HG03025 (cell line): Measurements from ENCODE around the gene FER.
A peak's percentile ranks its signal among the peaks of the same experiment; 100 is the strongest.
"Not testable (repeated sequence)": the region's sequence is repeated elsewhere in the genome, so short reads cannot be mapped to it uniquely, and the experiment has no call there.

Experiments
- ATAC-seq: cut with Tn5 transposase; IDR thresholded peaks from one replicate; pipeline ENCODE4 v1.9.1; 2021; ENCODE audit warnings: mild to moderate bottlenecking, moderate library complexity; ENCODE audit not compliant: unreplicated experiment, low FRiP score

Gene FER

DNA sequence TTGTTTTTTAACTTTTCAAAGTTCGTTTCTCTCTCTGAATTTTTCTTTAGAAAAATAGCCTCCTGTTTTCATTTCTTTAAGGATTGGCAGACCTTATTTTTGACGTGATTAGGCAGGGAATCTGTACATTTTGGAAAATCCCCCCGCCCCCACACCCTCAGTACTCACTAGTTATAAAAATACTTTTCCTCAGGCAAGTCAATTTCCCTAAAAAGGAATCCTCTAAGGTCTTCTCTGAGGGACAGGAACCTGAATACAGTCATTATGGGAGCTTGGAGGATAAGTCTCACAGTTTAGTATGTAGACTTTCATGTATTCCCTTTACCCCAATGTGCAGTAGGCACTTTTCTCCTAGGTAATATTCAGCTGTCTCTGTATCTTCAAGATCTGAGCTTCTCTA lies 3.9 kb upstream of the FER start:
- ATAC-seq = no peak

DNA sequence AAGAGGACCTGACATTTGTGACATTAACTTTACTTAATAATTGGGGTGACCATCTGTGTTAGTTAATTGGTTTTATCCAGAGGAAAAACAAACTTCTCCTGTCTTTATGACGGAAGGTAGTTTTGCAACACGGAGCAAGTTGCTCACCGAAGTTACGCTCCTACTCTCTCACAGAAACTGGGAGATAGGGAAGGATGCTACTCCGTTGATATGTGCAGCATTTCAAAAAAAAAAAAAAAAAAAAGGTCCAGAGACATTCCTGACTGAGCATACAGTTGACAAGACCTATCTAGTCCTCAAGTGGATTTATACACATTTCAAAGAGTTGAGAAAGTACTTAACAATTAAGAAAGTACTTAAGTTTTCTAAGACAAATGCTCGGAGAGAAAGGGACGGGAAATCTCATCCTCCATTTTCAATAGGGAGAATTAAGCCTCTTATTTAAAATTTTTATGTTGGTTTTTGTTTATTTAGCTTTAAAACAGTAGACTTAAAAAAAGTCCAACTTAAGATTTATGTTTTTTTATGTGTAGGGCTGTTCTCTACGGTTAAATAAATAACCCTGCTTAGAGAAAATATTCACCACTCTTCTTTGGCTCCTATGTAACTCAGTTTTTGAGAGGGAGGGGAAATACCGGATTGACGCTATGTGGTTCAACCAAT lies 455 bp upstream of the FER start:
- ATAC-seq = no peak

DNA sequence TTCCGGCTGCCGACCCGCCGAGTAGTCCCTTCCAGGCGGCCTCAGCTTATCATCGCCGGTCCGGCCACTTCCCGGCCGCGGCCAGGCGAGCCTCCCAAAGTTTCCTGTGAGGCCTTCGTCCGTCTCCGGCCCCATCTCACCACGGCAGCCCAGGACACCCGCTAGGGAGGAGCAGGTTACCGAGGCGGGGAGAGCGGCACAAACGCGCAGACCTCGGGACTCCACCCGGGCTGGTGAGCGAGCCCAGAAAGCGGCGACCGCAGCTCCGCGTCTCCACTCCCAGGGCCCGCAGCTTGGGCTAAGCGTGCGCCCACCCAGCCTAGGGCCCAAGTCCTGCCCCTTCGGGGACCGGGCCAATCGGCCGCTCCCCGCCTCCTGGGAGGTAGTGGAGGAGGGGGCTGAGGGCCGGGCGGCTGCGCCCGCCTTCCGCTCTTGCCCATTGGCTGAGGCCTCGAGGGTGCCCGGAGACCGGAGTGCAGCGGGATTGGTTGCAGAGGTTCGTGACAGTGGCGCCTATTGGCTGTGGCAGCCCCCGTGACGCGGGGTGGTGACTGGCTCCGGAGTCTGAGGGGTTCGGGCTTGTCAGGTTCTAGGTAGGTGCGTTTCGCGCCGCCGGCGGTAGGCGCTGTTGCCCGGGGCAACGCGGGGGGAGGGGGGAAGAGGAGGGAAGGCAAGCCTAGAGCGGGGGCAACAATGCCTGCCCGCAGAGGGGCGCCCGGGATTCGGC lies 867 bp downstream of the FER start:
- ATAC-seq = peak; percentile 98

DNA sequence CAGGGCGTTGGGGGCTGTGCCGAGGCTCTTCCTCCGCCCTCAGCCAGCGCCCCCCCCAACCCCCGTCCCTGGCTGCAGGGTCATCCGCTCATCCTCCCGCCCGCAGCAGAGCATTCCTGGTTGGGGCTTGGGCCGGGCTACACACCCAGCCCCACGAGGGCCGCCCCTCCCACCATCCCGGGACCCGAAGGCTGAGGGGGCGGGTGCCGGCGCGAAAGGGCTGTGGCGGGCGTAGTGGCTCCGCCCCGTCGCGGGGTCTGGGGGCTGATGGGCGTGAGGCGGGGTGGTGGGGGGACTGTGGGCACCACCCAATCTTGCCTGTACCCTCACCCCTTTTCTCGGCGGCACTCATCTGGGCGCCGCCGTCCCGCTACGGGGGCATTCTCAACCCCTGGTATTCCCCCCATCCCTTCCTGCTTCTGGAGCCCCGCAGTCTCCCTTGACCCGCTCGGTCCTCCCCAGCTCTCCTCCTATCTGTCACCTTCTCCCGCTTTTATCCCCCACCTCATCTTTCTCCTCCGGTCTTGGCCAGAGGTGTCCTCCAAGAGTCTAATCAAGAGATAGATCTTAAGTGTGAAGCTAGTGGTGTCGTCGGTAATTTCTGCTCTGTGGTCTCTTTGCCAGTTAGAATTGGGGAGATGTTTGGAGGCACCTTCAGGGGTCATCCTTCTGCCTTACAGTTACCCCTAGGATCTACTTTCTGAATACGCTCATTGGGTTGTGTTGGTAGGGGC lies 1.6 kb downstream of the FER start:
- ATAC-seq = peak; percentile 39

DNA sequence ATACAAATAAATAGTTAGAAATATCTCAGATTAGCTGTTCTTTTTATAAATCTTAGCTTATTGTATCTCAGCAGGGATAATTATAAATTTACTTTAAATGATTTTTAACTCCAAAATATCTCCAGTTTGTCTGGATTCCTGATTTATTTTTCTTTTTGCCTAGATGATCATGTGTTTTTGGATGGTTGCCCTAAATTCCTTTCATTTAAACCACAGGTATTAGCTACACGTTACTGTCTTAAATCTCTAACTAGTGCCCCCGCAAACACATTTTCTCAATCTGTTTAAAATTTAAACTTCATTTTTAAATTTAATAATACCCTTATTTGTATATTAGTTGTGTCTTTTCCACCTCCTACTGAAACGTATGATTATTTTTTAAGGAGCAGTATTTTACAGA lies 5.6 kb downstream of the FER start:
- ATAC-seq = no peak

DNA sequence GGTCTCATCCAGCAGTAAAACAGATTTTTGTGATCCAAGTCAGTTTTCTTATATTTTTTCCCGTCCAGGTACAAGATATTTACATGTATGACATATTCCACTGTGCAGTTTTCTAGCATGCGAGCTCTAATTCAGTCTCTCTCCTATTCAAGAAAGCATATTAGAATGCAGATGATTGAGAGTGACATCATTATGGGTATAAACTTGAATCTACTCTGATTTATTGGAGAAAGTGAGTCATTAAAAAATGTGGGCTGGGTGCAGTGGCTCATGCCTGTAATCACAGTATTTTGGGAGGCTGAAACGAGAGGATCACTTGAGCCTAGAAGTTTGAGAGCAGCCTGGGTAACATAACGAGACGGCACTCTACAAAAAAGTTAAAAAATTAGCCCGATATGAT lies 6.2 kb downstream of the FER start:
- no peak for ATAC-seq

DNA sequence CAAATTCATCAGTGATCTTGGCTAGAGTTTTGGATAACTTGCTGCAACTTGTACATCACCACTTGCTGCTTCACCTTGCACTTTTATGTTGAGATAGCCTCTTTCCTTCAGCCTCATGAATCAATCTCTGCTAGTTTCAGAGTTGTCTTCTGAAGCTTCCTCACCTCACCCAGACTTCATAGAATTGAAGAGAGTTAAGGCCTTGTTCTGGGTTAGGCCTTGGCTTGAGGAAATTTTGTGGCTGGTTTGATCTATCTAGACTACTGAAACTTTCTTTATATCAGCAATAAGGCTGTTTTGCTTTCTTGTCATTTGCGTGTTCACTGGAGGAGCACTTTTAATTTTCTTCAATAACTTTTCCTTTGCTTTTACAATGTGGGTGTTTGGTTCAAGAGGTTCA lies 12.8 kb downstream of the FER start:
- ATAC-seq = no peak

DNA sequence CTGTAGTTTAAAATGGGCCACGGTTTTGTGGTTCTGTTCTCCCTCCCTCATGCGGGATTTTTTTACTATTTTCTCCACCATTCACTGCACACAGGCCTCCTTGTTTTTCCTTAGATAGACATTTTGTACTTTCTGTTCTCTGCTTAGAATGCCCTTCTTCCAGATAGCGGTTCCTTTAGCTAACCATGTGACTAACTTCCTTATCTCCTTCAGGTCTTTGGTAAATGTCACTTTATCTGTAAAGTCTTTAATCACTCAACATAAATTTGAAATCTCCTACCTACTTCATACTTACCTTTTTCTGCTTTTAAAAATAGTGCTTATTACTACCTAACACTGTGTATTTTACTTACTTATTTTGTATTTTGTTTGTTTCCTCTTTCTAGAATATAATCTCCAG lies 15.0 kb downstream of the FER start:
- no peak for ATAC-seq

DNA sequence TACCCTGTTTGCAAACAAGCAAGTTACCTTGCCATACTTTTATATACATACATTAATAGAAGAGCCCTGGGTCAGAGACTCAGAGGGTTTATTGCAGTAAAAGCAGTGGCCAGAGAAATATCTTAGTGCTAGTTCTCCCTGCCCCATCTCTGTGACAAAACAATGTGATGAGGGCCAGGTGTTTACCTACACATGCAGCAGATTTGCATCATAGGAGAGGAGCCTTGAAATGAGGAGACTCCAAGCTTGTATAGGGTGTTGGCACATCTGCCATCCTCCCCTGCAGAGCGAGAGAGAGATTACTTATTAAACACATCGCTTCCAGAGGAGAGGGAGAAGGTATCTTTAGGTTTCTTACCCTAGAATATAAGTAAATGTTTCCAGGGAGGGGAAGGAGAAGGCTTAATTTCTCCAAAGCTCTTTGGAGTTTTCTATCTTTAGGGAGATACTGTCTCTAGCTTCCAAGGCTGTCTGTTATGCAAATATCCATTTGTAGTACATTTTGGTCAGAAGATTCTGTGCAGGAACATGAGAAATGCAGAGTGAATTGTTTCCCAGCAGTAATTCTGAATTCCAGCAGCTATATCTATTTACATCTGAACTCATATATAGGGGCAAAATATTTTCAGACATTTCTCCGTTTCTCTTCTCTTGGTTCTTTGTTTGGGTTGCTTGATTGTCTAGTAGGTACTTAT lies 15.7 kb downstream of the FER start:
- no peak for ATAC-seq

DNA sequence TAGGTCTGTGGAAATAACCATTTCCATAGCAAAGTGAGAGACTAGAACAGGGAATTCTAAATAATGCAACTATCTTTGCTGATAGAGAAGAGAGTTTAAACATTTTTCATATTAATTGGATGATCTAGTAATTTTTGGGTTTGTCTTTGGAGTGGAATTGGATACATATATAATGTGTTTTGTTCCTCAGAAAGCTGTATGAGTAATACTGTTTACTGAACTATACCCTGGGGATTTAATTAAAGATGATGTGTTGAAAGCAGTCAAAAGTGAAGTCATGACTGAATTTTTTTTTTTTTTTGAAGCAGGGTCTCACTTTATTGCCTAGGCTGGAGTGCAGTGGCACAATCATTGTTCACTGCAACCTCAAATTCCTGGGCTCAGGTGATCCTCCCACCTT lies 17.9 kb downstream of the FER start:
- ATAC-seq = no peak

DNA sequence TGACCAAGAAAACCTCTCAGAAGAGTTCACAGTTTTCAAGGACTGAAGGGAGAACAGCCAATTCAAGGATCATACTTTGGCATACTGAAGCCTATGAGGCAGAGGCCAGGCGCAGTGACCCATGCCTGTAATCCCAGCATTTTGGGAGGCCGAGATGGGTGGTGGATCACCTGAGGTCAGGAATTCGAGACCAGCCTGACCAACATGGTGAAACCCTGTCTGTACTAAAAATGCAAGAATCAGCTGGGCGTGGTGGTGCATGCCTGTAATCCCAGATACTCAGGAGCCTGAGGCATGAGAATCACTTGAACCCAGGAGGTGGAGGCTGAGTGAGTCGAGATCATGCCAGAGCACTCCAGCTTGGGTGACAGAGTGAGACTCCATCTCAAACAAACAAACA lies 19.2 kb downstream of the FER start:
- ATAC-seq = not testable (repeated sequence)

DNA sequence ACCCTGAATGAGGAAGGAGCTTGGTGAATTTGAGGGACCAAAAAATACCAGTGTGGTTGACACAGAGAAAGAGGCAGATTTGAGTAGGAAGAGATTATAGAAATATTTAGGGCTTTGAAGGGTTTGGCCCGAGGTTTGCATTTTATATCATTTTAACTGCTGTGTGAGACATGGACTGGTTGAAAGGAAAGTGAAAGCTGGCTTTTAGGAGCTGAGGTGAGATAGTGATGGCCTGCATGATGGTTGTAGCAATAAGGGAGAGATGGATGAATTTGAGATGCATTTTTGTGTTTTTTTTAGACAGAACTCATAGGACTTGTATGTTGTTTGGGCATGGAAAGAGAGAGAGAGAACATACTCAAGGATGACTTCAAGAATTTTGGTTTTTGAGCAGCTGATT lies 21.7 kb downstream of the FER start:
- no peak for ATAC-seq

DNA sequence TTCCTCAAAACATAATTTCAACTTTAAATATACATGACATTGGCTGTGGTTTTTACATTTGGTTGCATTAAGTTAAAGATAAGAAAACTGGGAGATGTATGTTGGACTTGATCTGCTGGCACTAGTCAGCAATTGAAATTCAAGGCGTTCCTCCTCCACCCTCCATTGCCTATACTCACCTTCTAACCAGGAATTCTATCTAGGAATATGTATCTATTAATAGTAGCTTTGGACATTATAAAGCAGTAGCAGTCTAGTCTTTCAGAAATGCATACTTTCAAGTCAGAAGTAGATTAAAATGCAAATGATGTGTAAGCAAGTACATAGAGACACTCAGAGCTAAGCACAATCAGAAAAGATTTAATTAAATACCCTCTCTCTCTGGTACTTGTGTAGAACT lies 24.9 kb downstream of the FER start:
- no peak for ATAC-seq

DNA sequence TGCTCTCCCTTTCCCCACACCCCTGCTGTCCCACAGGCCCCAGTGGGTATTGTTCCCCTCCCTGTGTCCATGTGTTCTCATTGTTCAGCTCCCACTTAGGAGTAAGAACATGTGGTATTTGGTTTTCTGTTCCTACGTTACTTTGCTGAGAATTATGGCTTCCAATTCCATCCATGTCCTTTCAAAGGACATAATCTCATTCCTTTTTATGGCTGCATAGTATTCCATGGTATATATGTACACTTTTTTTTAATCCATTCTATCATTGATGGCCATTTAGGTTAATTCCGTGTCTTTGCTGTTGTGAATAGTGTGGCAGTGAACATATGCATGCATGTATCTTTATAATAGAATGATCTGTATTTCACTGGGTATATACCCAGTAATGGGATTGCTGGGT lies 25.6 kb downstream of the FER start:
- no peak for ATAC-seq

DNA sequence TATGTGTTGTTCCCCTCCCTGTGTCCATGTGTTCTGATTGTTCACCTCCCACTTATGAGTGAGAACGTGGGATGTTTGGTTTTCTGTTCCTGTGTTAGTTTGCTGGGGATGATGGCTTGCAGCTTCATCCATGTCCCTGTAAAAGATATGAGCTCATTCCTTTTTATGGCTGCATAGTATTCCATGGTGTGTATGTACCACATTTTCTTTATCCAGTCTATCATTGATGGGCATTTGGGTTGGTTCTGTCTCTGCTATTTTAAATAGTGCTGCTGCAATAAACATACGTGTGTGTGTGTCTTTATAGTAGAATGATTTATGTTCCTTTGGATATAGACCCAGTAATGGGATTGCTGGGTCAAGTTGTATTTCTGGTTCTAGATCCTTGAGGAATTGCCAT lies 26.4 kb downstream of the FER start:
- ATAC-seq = not testable (repeated sequence)

DNA sequence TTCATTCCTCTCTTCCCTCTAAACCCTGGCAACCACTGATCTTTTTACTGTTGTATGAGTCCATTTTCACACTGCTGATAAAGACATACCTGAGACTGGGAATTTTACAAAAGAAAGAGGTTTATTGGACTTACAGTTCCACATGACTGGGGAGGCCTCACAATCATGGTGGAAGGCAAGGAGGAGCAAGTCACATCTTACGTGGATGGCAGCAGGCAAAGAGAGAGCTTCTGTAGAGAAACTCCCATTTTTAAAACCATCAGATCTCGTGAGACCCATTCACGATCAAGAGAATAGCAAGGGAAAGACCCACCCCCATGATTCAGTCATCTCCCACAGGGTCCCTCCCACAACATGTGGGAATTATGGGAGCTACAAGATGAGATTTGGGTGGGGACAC lies 29.9 kb downstream of the FER start:
- not testable (repeated sequence) for ATAC-seq

DNA sequence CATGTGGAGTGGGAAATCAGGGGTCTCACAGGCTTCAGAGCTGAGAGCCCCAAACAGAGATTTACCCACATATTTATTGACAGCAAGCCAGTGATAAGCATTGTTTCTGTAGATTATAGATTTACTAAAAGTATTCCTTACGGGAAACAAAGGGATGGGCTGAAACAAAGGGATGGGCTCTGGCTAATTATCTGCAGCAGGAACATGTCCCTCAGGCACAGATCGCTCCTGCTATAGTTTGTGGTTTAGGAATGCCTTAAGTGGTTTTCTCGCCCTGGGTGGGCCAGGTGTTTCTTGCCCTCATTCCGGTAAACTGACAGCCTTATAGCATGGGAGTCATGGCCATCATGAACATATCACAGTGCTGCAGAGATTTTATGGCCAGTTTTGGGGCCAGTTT lies 36.9 kb downstream of the FER start:
- ATAC-seq = not testable (repeated sequence)

DNA sequence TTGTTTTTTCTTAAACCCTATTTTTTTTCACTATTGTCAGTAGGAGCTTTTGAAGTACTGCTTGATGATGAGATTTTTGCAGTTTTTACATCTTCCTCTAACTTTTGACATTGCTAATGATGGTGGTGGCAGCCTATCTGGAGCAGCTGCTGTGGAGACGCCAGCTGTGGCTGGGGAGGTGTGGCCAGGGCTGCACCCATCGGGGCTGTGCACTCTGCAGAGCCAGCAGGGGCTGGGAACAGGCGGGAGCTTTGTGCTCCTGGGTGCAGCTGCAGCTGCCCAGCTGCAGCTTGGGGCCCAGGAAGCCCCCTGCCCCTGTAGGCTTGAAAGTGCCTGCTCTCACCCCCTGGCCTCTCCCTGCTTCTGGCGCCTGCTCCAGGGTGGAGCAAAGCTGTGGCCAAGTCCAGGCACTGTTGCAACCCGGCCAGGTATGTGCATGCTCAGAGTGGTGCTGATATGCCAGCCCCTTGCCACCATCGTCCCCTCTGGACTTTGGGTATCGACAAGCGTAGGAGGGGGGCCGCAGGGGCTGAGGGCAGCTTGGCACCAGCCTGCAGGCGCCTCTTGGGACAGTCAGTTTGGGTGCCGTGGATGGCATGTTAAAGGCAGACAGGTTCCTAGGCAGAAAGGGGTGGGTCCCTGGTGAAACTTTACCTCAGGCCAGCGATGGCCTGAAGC lies 39.2 kb downstream of the FER start:
- ATAC-seq = no peak

DNA sequence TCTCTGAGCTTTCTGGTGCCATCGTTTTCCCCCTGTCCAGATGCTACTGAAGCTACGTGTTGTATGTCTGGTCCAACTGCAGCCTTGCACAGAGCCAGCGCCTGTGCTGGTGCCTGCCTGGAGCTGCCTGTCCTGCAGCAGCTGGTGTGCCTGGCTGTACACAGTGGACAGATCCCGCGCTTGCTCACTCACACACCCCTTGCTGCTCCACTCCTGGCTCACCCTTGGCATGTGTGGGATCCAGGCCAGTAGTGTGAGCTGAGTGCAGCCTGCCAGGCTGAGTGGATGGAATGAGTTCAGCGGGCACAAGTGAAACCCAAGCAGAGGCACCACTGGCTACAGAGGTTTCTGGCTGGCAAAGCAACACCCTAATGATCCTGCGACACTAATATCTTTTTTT lies 40.4 kb downstream of the FER start:
- no peak for ATAC-seq

DNA sequence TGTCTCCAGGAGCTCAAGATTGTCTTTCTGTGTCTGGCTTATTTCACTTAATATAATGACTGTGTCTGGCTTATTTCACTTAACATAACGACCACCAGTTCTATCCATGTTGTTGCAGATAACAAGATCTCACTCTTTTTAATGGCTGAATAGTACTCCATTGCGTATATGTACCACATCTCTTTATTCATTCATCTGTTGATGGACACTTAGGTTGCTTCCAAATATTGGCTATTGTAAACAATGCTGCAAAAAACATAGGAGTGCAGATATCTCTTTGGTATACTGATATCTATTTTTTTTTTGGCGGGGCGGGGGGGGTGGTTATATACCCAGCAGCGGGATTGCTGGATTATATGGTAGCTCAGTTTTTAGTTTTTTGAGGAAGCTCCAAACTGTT lies 45.5 kb downstream of the FER start:
- ATAC-seq = no peak

DNA sequence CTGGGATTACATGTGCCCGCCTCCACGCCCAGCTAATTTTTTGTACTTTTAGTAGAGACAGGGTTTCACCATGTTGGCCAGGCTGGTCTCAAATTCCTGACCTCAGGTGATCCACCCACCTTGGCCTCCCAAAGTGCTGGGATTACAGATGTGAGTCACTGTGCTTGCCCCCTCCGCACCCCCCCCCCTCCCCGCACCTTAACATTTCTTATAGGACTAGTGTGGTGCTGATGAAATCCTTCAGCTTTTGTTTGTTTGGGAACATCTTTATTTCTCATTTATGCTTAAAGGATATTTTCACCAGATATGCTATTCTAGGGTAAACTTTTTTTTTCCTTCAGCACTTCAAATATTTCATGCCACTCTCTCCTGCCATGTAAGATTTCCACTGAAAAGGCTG lies 46.7 kb downstream of the FER start:
- ATAC-seq = not testable (repeated sequence)
